Measurements from ENCODE around the gene POLE. TPM values are rescaled to one million over a fixed set of nuclear protein-coding genes. Genes with fewer than 3 reads are reported as not detected.

Gene POLE
- total and polyA plus RNA-seq, 2 of the 4 experiments (the other 2 are of a cell fraction): 17.2 to 20.7 TPM

- no peak overlapping the region for H2AK5ac ChIP-seq (ENCODE audit: low read depth, low read length)
- WGBS, 2 experiments (ENCODE audit: extremely low coverage in 2 of 2, insufficient read length in 1 of 2): no CpG with 5 or more reads among the region's 12 CpGs
- intact Hi-C loops (cut with micrococcal nuclease): no loop called here
These were observed 14.5 kb downstream of the POLE start for GRCh38 chr12:132672678-132673077.

More at GRCh38 chr12:132672678-132673077, 14.5 kb downstream of the POLE start:
- Histone ChIP-seq H3K4me3 (ENCODE audit: insufficient read depth, low read depth, low read length) (no peak overlapping the region), H3K9me1 (ENCODE audit: insufficient read depth, low read length) (peaks cover 6% of the 10 kb centered on the region; the same call in 1 of the 2 replicates), H3K56ac (ENCODE audit: extremely low read depth, insufficient read depth, low read length) (no peak overlapping the region), H2AK9ac (replicated peaks; ENCODE audit: low read depth, low read length, poor library complexity) (no peak overlapping the region), H3K4me1 (ENCODE audit: control insufficient read depth, insufficient read depth, low read length) (no peaks in the 10 kb centered on the region), H4K20me1 (ENCODE audit: insufficient read depth, low read length) (no peaks in the 10 kb centered on the region; the same call in 1 of the 2 replicates), H3K14ac (replicated peaks; ENCODE audit: low read depth, low read length) (no peak overlapping the region), H3K9ac (ENCODE audit: low read depth, low read length) (no peak overlapping the region), H3K23ac (ENCODE audit: low read depth, low read length) (no peak overlapping the region), H3K18ac (ENCODE audit: low read depth, low read length) (no peak overlapping the region), H3K79me1 (ENCODE audit: low read depth in 1 of 2, low read length in 2 of 2) (no peaks in the 10 kb centered on the region; a peak in 1 of 4 replicates), H2BK15ac (ENCODE audit: low read depth, low read length) (no peak overlapping the region), H4K8ac (ENCODE audit: low read depth in 2 of 2, low read length in 2 of 2) (no peak overlapping the region), H2BK20ac (ENCODE audit: low read depth, low read length) (no peak overlapping the region), H3K4me2 (ENCODE audit: low read depth, low read length) (no peak overlapping the region), H3K27ac (ENCODE audit: insufficient read depth, low read length) (no peak overlapping the region), H3K36me3 (ENCODE audit: control insufficient read depth, insufficient read depth, low read length) (peaks cover 47% of the 10 kb centered on the region), H3K4ac (ENCODE audit: low read depth, low read length) (no peak overlapping the region), H2AFZ (replicated peaks; ENCODE audit: low read length, poor library complexity) (no peak overlapping the region), H3K27me3 (ENCODE audit: control insufficient read depth, insufficient read depth, low read length) (no peaks in the 10 kb centered on the region), H4K5ac (ENCODE audit: low read depth, low read length) (no peak overlapping the region), H4K91ac (ENCODE audit: insufficient read depth, low read depth, low read length) (no peak overlapping the region), H3K9me3 (ENCODE audit: control insufficient read depth, insufficient read depth, low read length) (no peaks in the 10 kb centered on the region), H2BK5ac (ENCODE audit: low read depth, low read length, poor library complexity, severe bottlenecking) (no peak overlapping the region), H2BK120ac (ENCODE audit: low read depth, low read length) (no peak overlapping the region)
- dilution Hi-C loops (cut with HindIII; ENCODE audit: low sequenced_read_pairs, unreplicated experiment) (no loop called here), in situ Hi-C loops (cut with MboI; ENCODE audit: low sequenced_read_pairs) (no loop called here)
- ATAC-seq (ENCODE audit: low read depth) (no peak), DNase-seq (no peak)
- BruUV-seq (replicated peaks): no TSS peak
- ChIA-PET POLR2A (ENCODE audit: unreplicated experiment) (no interaction called here), CTCF (no interaction called here)
- TF ChIP-seq RAD21 (IDR thresholded peaks at IDR 0.05; ENCODE audit: low read length): no peak
- TF ChIP-seq USF2 (IDR thresholded peaks at IDR 0.05; ENCODE audit: low read depth, low read length): no peak

Measured in IMR-90 (cell line).